H9 (cell line): Measurements from ENCODE around the gene RBM25. TPM values are rescaled to one million over a fixed set of nuclear protein-coding genes. Genes with fewer than 3 reads are reported as not detected.

ENCODE experiments used
- DNase-seq: peaks from one replicate; pipeline ENCODE4 v3.0.0-alpha.2; 2017
- H2AFZ ChIP-seq: one replicate; pipeline ENCODE4 v1.6.1; 2013; ENCODE audit warnings: mild to moderate bottlenecking, low read length, control low read depth, moderate library complexity
- H2AK5ac ChIP-seq: 2 replicates; pipeline ENCODE4 v1.6.1; 2013; ENCODE audit warnings: low read length, control low read depth, mixed read lengths; ENCODE audit not compliant: insufficient read length
- H2BK120ac ChIP-seq: one replicate; pipeline ENCODE4 v1.6.1; 2013; ENCODE audit warnings: low read depth, mild to moderate bottlenecking, low read length, control low read depth, inconsistent platforms; ENCODE audit not compliant: poor library complexity, severe bottlenecking
- H2BK12ac ChIP-seq: 2 replicates; pipeline ENCODE4 v1.6.1; 2013; ENCODE audit warnings: low read length, control low read depth, mixed read lengths, low read depth; ENCODE audit not compliant: insufficient read length
- H2BK15ac ChIP-seq: 2 replicates; pipeline ENCODE4 v1.6.1; 2013; ENCODE audit warnings: low read depth, low read length, control low read depth
- H2BK20ac ChIP-seq: one replicate; pipeline ENCODE4 v1.6.1; 2013; ENCODE audit warnings: low read depth, mild to moderate bottlenecking, low read length, control low read depth, inconsistent platforms; ENCODE audit not compliant: poor library complexity, severe bottlenecking
- H2BK5ac ChIP-seq: 2 replicates; pipeline ENCODE4 v1.6.1; 2013; ENCODE audit warnings: low read length, control low read depth, mixed read lengths; ENCODE audit not compliant: insufficient read length
- H3K14ac ChIP-seq: 2 replicates; pipeline ENCODE4 v1.6.1; 2013; ENCODE audit warnings: low read length, control low read depth; ENCODE audit not compliant: insufficient read depth
- H3K18ac ChIP-seq: 2 replicates; pipeline ENCODE4 v1.6.1; 2013; ENCODE audit warnings: low read depth, mild to moderate bottlenecking, mixed read lengths, low read length, control low read depth; ENCODE audit not compliant: insufficient read length
- H3K23ac ChIP-seq: 2 replicates; pipeline ENCODE4 v1.6.1; 2013; ENCODE audit warnings: low read length, control low read depth, mixed read lengths, low read depth; ENCODE audit not compliant: insufficient read length
- H3K23me2 ChIP-seq: 2 replicates; pipeline ENCODE4 v1.6.1; 2013; ENCODE audit warnings: low read depth, mild to moderate bottlenecking, mixed read lengths, low read length, control low read depth; ENCODE audit not compliant: insufficient read length, poor library complexity, severe bottlenecking
- H3K27ac ChIP-seq: 2 replicates; pipeline ENCODE4 v1.5.1; 2013; ENCODE audit warnings: low read length, control low read depth, mixed read lengths, low read depth; ENCODE audit not compliant: insufficient read length
- H3K27me3 ChIP-seq: 2 replicates; pipeline ENCODE4 v1.6.1; 2013; ENCODE audit warnings: low read length, control low read depth, inconsistent platforms; ENCODE audit not compliant: insufficient read depth
- H3K4ac ChIP-seq: 2 replicates; pipeline ENCODE4 v1.6.1; 2013; ENCODE audit warnings: low read depth, mild to moderate bottlenecking, control low read depth, inconsistent platforms, low read length, moderate library complexity
- H3K4me1 ChIP-seq: 2 replicates; pipeline ENCODE4 v1.6.1; 2013; ENCODE audit warnings: low read length, control low read depth, inconsistent platforms; ENCODE audit not compliant: insufficient read depth
- H3K4me2 ChIP-seq: 2 replicates; pipeline ENCODE4 v1.6.1; 2013; ENCODE audit warnings: low read length, control low read depth, mixed read lengths; ENCODE audit not compliant: insufficient read length, insufficient read depth
- H3K56ac ChIP-seq: 2 replicates; pipeline ENCODE4 v1.6.1; 2013; ENCODE audit warnings: low read depth, mild to moderate bottlenecking, mixed read lengths, low read length, control low read depth; ENCODE audit not compliant: insufficient read length
- H3K79me1 ChIP-seq: 2 replicates; pipeline ENCODE4 v1.6.1; 2013; ENCODE audit warnings: low read depth, mild to moderate bottlenecking, moderate library complexity, low read length, control low read depth, inconsistent platforms; ENCODE audit not compliant: insufficient read depth, poor library complexity, severe bottlenecking
- H3K79me2 ChIP-seq: 2 replicates; pipeline ENCODE4 v1.6.1; 2013; ENCODE audit warnings: low read length, control low read depth, inconsistent platforms; ENCODE audit not compliant: insufficient read depth
- H3K9ac ChIP-seq: 2 replicates; pipeline ENCODE4 v1.6.1; 2013; ENCODE audit warnings: low read length, control low read depth, mixed read lengths; ENCODE audit not compliant: insufficient read length; ENCODE audit errors: extremely low read depth
- H3K9me3 ChIP-seq: one replicate; pipeline ENCODE4 v1.6.1; 2013; ENCODE audit warnings: low read depth, low read length, inconsistent platforms; ENCODE audit not compliant: control insufficient read depth
- H3T11ph ChIP-seq: one replicate; pipeline ENCODE4 v1.6.1; 2013; ENCODE audit warnings: mild to moderate bottlenecking, low read length, control low read depth, inconsistent platforms
- H4K20me1 ChIP-seq: one replicate; pipeline ENCODE4 v1.6.1; 2013; ENCODE audit not compliant: control insufficient read depth, insufficient read length, insufficient read depth
- H4K5ac ChIP-seq: 2 replicates; pipeline ENCODE4 v1.6.1; 2013; ENCODE audit warnings: low read depth, mild to moderate bottlenecking, mixed read lengths, low read length, control low read depth; ENCODE audit not compliant: insufficient read length
- H4K8ac ChIP-seq: replicated peaks from 2 replicates; pipeline ENCODE4 v1.6.1; 2013; ENCODE audit warnings: low read length, control low read depth, mixed read lengths, low read depth; ENCODE audit not compliant: insufficient read length
- H4K91ac ChIP-seq: 2 replicates; pipeline ENCODE4 v1.6.1; 2013; ENCODE audit warnings: low read depth, mild to moderate bottlenecking, moderate library complexity, mixed read lengths, low read length, control low read depth; ENCODE audit not compliant: insufficient read length
- H3K27ac Mint-ChIP-seq, 3 experiments: 2 replicates in 2 of 3; 3 replicates in 1 of 3; pipeline ENCODE4 v1.8.0; 2020 to 2021; ENCODE audit warnings: mixed read lengths in 3 of 3, mild to moderate bottlenecking in 1 of 3, moderate library complexity in 1 of 3
- H3K27me3 Mint-ChIP-seq: 2 replicates; pipeline ENCODE4 v1.8.0; 2021; ENCODE audit warnings: low read depth, mild to moderate bottlenecking, moderate library complexity, mixed read lengths
- H3K36me3 Mint-ChIP-seq, 3 experiments: 2 replicates in 2 of 3; 3 replicates in 1 of 3; pipeline ENCODE4 v1.8.0; 2020 to 2021; ENCODE audit warnings: low read depth in 3 of 3, mixed read lengths in 3 of 3; ENCODE audit not compliant: insufficient read depth in 1 of 3
- H3K4me1 Mint-ChIP-seq, 2 experiments: 2 replicates each; pipeline ENCODE4 v1.8.0; 2020; ENCODE audit warnings: mixed read lengths in 2 of 2
- H3K4me3 Mint-ChIP-seq, 2 experiments: 2 replicates in 1 of 2; 3 replicates in 1 of 2; pipeline ENCODE4 v1.8.0; 2020 to 2021; ENCODE audit warnings: mild to moderate bottlenecking in 2 of 2, mixed read lengths in 2 of 2, moderate library complexity in 1 of 2
- H3K9me3 Mint-ChIP-seq, 2 experiments: 2 replicates in 1 of 2; 3 replicates in 1 of 2; pipeline ENCODE4 v1.8.0; 2020; ENCODE audit warnings: mild to moderate bottlenecking in 2 of 2, mixed read lengths in 2 of 2, moderate library complexity in 1 of 2
- WGBS: extraction: QIAGEN DNeasy Blood & Tissue Kit; methylation state at CpG from one replicate; pipeline ENCODE4 v1.1.7; 2013; ENCODE audit warnings: missing lambda C conversion rate, low lambda C conversion rate, mixed read lengths; ENCODE audit not compliant: insufficient read length; ENCODE audit errors: extremely low coverage; 5-methylcytosine and 5-hydroxymethylcytosine counted together
- total RNA-seq: library from RNA; stranded (reverse); gene quantifications from 2 replicates; pipeline ENCODE4 v1.2.1, GENCODE V29; 2021
- TF ChIP-seq, protein P1 (sequence below): fragments of 200-600 bp; sonication (generic); conservative IDR thresholded peaks from 3 replicates; pipeline ENCODE4 v1.8.0; 2021; ENCODE audit warnings: antibody characterized with exemption, mild to moderate bottlenecking

The RBM25 gene
- total RNA-seq, 1 experiment from 2014 or later: 138 TPM

GRCh38 chr14:73105727-73106126, 47.4 kb downstream of the RBM25 start:
- Histone ChIP-seq H3K23ac (no peak overlapping the region), H2BK120ac (no peak overlapping the region), H3K79me1 (no peaks in the 10 kb centered on the region), H3K9ac (no peak overlapping the region), H4K5ac (no peak overlapping the region), H3K27ac (no peak overlapping the region), H2BK15ac (no peak overlapping the region), H3T11ph (no peak overlapping the region), H4K20me1 (no peaks in the 10 kb centered on the region), H4K8ac (no peak overlapping the region), H3K79me2 (no peaks in the 10 kb centered on the region), H4K91ac (no peak overlapping the region), H3K4me2 (no peak overlapping the region), H2BK12ac (no peak overlapping the region), H3K18ac (no peak overlapping the region), H2AFZ (no peak overlapping the region), H3K9me3 (no peaks in the 10 kb centered on the region), H3K23me2 (no peaks in the 10 kb centered on the region), H3K14ac (no peak overlapping the region), H2BK20ac (no peak overlapping the region), H3K4me1 (no peaks in the 10 kb centered on the region), H2BK5ac (no peak overlapping the region), H3K56ac (no peak overlapping the region), H2AK5ac (no peak overlapping the region), H3K4ac (no peak overlapping the region), H3K27me3 (no peaks in the 10 kb centered on the region)
- WGBS: 100% methylated on average over 13 of the region's 16 CpGs
- peaks cover 43 to 86% (median 84%) of the 10 kb centered on the region in 3 experiments; a peak in 6 of 7 replicates for H3K36me3 Mint-ChIP-seq
- TF ChIP-seq, protein P1, sequence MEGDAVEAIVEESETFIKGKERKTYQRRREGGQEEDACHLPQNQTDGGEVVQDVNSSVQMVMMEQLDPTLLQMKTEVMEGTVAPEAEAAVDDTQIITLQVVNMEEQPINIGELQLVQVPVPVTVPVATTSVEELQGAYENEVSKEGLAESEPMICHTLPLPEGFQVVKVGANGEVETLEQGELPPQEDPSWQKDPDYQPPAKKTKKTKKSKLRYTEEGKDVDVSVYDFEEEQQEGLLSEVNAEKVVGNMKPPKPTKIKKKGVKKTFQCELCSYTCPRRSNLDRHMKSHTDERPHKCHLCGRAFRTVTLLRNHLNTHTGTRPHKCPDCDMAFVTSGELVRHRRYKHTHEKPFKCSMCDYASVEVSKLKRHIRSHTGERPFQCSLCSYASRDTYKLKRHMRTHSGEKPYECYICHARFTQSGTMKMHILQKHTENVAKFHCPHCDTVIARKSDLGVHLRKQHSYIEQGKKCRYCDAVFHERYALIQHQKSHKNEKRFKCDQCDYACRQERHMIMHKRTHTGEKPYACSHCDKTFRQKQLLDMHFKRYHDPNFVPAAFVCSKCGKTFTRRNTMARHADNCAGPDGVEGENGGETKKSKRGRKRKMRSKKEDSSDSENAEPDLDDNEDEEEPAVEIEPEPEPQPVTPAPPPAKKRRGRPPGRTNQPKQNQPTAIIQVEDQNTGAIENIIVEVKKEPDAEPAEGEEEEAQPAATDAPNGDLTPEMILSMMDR: no peak
- DNase-seq: no peak
- no peak overlapping the region for H3K4me3 Mint-ChIP-seq
- H3K9me3 Mint-ChIP-seq: no peaks in the 10 kb centered on the region
- peak overlapping the region in 1 of 3 experiments; percentile 77; a peak in 2 of 7 replicates for H3K27ac Mint-ChIP-seq
- H3K4me1 Mint-ChIP-seq: no peaks in the 10 kb centered on the region
- no peaks in the 10 kb centered on the region for H3K27me3 Mint-ChIP-seq
